ENCODE results near the gene FLNC.

The FLNC gene

GRCh38 chr7:128830231-128831177 lies at the start of gene FLNC:
Gene FLNC, plus strand, starts transcription at chr7:128830406. Its CDS starts 232 bp downstream, at chr7:128830638.
- DNase-seq (ENCODE audit: low read depth in 2 of 2, low spot score in 1 of 2): no peak

GRCh38 chr7:128781126-128781525 lies 49.1 kb upstream of the FLNC start:
- no peak for DNase-seq (ENCODE audit: low read depth in 2 of 2, low spot score in 1 of 2)

- no peak for DNase-seq (ENCODE audit: low read depth in 2 of 2, low spot score in 1 of 2)
Observed at GRCh38 chr7:128781851-128782250, 48.4 kb upstream of the FLNC start.

GRCh38 chr7:128783143-128783861 lies 46.9 kb upstream of the FLNC start:
- no peak for DNase-seq (ENCODE audit: low read depth in 2 of 2, low spot score in 1 of 2)

- no peak for DNase-seq (ENCODE audit: low read depth in 2 of 2, low spot score in 1 of 2)
Observed at GRCh38 chr7:128785738-128786137, 44.5 kb upstream of the FLNC start.

- no peak for DNase-seq (ENCODE audit: low read depth in 2 of 2, low spot score in 1 of 2)
Observed at GRCh38 chr7:128788446-128789412, 41.5 kb upstream of the FLNC start.

GRCh38 chr7:128790315-128791041 lies 39.7 kb upstream of the FLNC start:
- no peak for DNase-seq (ENCODE audit: low read depth in 2 of 2, low spot score in 1 of 2)

GRCh38 chr7:128791121-128791971 lies 38.9 kb upstream of the FLNC start, which contains the start of gene CCDC136:
Gene CCDC136, plus strand, starts transcription at chr7:128791968. Its CDS starts 444 bp downstream, at chr7:128792412.
- DNase-seq (ENCODE audit: low read depth in 2 of 2, low spot score in 1 of 2): peak; percentile 37 to 51

- DNase-seq (ENCODE audit: low read depth in 2 of 2, low spot score in 1 of 2): no peak
Observed at GRCh38 chr7:128791972-128792327, 38.3 kb upstream of the FLNC start.

- DNase-seq (ENCODE audit: low read depth in 2 of 2, low spot score in 1 of 2): no peak
Observed at GRCh38 chr7:128792471-128793180, 37.6 kb upstream of the FLNC start.

GRCh38 chr7:128793181-128793547 lies 37.0 kb upstream of the FLNC start:
- DNase-seq (ENCODE audit: low read depth in 2 of 2, low spot score in 1 of 2): no peak

GRCh38 chr7:128794020-128794419 lies 36.2 kb upstream of the FLNC start:
- DNase-seq (ENCODE audit: low read depth in 2 of 2, low spot score in 1 of 2): no peak

- DNase-seq (ENCODE audit: low read depth in 2 of 2, low spot score in 1 of 2): no peak
Observed at GRCh38 chr7:128794436-128794835, 35.8 kb upstream of the FLNC start.

GRCh38 chr7:128795129-128795528 lies 35.1 kb upstream of the FLNC start:
- DNase-seq (ENCODE audit: low read depth in 2 of 2, low spot score in 1 of 2): no peak

- no peak for DNase-seq (ENCODE audit: low read depth in 2 of 2, low spot score in 1 of 2)
Observed at GRCh38 chr7:128796327-128796726, 33.9 kb upstream of the FLNC start.

GRCh38 chr7:128799451-128799850 lies 30.8 kb upstream of the FLNC start:
- DNase-seq (ENCODE audit: low read depth in 2 of 2, low spot score in 1 of 2): no peak

- DNase-seq (ENCODE audit: low read depth in 2 of 2, low spot score in 1 of 2): no peak
Observed at GRCh38 chr7:128800567-128800966, 29.6 kb upstream of the FLNC start.

- no peak for DNase-seq (ENCODE audit: low read depth in 2 of 2, low spot score in 1 of 2)
Observed at GRCh38 chr7:128801003-128801402, 29.2 kb upstream of the FLNC start.

All from stimulated activated CD8-positive, alpha-beta memory T cell treated with anti-CD3 and anti-CD28 coated beads, Interleukin-4, amount 100 ng/mL, for 4 hours (primary cell).